ENCODE results near the gene CRAMP1. TPM values are rescaled to one million over a fixed set of nuclear protein-coding genes. Genes with fewer than 3 reads are reported as not detected.
A peak's percentile ranks its signal among the peaks of the same experiment; 100 is the strongest.

The CRAMP1 gene
- total RNA-seq, 1 experiment from 2014 or later: 29.7 TPM

- CTCF ChIA-PET: interaction anchor here (0.8 to 3.0 kb wide), 3 partner anchors 9 to 19 kb away, joined by 3 to 18 read pairs (median 15); partner anchors contain the start of genes JPT2 and MAPK8IP3
- Mint-ChIP-seq H3K36me3 (ENCODE audit: insufficient read depth, unreplicated experiment) (peaks cover 96% of the 10 kb centered on the region), H3K27ac (ENCODE audit: unreplicated experiment) (peak overlapping the region; percentile 91), H3K9me3 (ENCODE audit: low read depth, unreplicated experiment) (no peaks in the 10 kb centered on the region), H3K4me3 (ENCODE audit: low read depth, unreplicated experiment) (peak overlapping the region; percentile 56), H3K4me1 (ENCODE audit: low read depth, unreplicated experiment) (peaks cover 50% of the 10 kb centered on the region), H3K27me3 (ENCODE audit: unreplicated experiment) (no peaks in the 10 kb centered on the region)
- no peak for TF ChIP-seq CTCF (IDR thresholded peaks at IDR 0.05; ENCODE audit: unreplicated experiment)
- intact Hi-C loops (cut with micrococcal nuclease; ENCODE audit: unreplicated experiment): loop anchor here (5.0 kb wide), 1 partner anchor 75 kb away; the partner anchor contains the start of genes CRAMP1 and IFT140
- DNase-seq: no peak
- BruUV-seq (replicated peaks): no TSS peak
Measured at GRCh38 chr16:1687427-1688316, 75.5 kb downstream of the CRAMP1 start.

GRCh38 chr16:1688807-1689560 lies 76.8 kb downstream of the CRAMP1 start:
- Mint-ChIP-seq H3K4me3 (ENCODE audit: low read depth, unreplicated experiment) (peak overlapping the region; percentile 56), H3K4me1 (ENCODE audit: low read depth, unreplicated experiment) (peaks cover 50% of the 10 kb centered on the region), H3K27ac (ENCODE audit: unreplicated experiment) (peak overlapping the region; percentile 91), H3K36me3 (ENCODE audit: insufficient read depth, unreplicated experiment) (peaks cover 96% of the 10 kb centered on the region), H3K9me3 (ENCODE audit: low read depth, unreplicated experiment) (no peaks in the 10 kb centered on the region), H3K27me3 (ENCODE audit: unreplicated experiment) (no peaks in the 10 kb centered on the region)
- CTCF ChIA-PET: interaction anchor here (2.5 to 3.0 kb wide), 2 partner anchors 11 to 17 kb away, joined by 15 to 18 read pairs; partner anchors contain the start of genes JPT2 and MAPK8IP3
- TF ChIP-seq CTCF (IDR thresholded peaks at IDR 0.05; ENCODE audit: unreplicated experiment): no peak
- BruUV-seq (replicated peaks): TSS peak; percentile 89
- peak; percentile 92 for DNase-seq
- intact Hi-C loops (cut with micrococcal nuclease; ENCODE audit: unreplicated experiment): loop anchor here (5.0 kb wide), 1 partner anchor 77 kb away; the partner anchor contains the start of genes CRAMP1 and IFT140

- peaks cover 98% of the 10 kb centered on the region for H3K36me3 Mint-ChIP-seq (ENCODE audit: insufficient read depth, unreplicated experiment)
- no TSS peak for BruUV-seq (replicated peaks)
- DNase-seq: peak; percentile 31
- CTCF ChIA-PET: interaction anchor here (2.5 to 3.0 kb wide), 2 partner anchors 12 to 16 kb away, joined by 15 to 18 read pairs; partner anchors contain the start of genes JPT2 and MAPK8IP3
- peak overlapping the region; percentile 91 for H3K27ac Mint-ChIP-seq (ENCODE audit: unreplicated experiment)
- no peaks in the 10 kb centered on the region for H3K27me3 Mint-ChIP-seq (ENCODE audit: unreplicated experiment)
- TF ChIP-seq CTCF (IDR thresholded peaks at IDR 0.05; ENCODE audit: unreplicated experiment): no peak
- peak overlapping the region; percentile 56 for H3K4me3 Mint-ChIP-seq (ENCODE audit: low read depth, unreplicated experiment)
- H3K4me1 Mint-ChIP-seq (ENCODE audit: low read depth, unreplicated experiment): peaks cover 50% of the 10 kb centered on the region
- no peaks in the 10 kb centered on the region for H3K9me3 Mint-ChIP-seq (ENCODE audit: low read depth, unreplicated experiment)
- intact Hi-C loops (cut with micrococcal nuclease; ENCODE audit: unreplicated experiment): loop anchor here (5.0 kb wide), 1 partner anchor 78 kb away; the partner anchor contains the start of genes CRAMP1 and IFT140
Measured at GRCh38 chr16:1689853-1690252, 77.7 kb downstream of the CRAMP1 start.

GRCh38 chr16:1690810-1691209 lies 78.7 kb downstream of the CRAMP1 start:
- Mint-ChIP-seq H3K27me3 (ENCODE audit: unreplicated experiment) (no peaks in the 10 kb centered on the region), H3K9me3 (ENCODE audit: low read depth, unreplicated experiment) (no peaks in the 10 kb centered on the region), H3K4me1 (ENCODE audit: low read depth, unreplicated experiment) (peaks cover 50% of the 10 kb centered on the region), H3K4me3 (ENCODE audit: low read depth, unreplicated experiment) (peak overlapping the region; percentile 56), H3K36me3 (ENCODE audit: insufficient read depth, unreplicated experiment) (peaks cover 98% of the 10 kb centered on the region), H3K27ac (ENCODE audit: unreplicated experiment) (peak overlapping the region; percentile 91)
- TF ChIP-seq CTCF (IDR thresholded peaks at IDR 0.05; ENCODE audit: unreplicated experiment): no peak
- BruUV-seq (replicated peaks): no TSS peak
- DNase-seq: no peak
- CTCF ChIA-PET: interaction anchor here (0.7 kb wide), 2 partner anchors 26 to 33 kb away, joined by 4 to 5 read pairs; no protein-coding TSS in a partner anchor
- intact Hi-C loops (cut with micrococcal nuclease; ENCODE audit: unreplicated experiment): no loop called here
